Measurements from ENCODE around the gene PARK7. TPM values are rescaled to one million over a fixed set of nuclear protein-coding genes. Genes with fewer than 3 reads are reported as not detected.

The PARK7 gene
- total RNA-seq, 2 experiments from 2014 or later, result 294 to 390 TPM

DNA sequence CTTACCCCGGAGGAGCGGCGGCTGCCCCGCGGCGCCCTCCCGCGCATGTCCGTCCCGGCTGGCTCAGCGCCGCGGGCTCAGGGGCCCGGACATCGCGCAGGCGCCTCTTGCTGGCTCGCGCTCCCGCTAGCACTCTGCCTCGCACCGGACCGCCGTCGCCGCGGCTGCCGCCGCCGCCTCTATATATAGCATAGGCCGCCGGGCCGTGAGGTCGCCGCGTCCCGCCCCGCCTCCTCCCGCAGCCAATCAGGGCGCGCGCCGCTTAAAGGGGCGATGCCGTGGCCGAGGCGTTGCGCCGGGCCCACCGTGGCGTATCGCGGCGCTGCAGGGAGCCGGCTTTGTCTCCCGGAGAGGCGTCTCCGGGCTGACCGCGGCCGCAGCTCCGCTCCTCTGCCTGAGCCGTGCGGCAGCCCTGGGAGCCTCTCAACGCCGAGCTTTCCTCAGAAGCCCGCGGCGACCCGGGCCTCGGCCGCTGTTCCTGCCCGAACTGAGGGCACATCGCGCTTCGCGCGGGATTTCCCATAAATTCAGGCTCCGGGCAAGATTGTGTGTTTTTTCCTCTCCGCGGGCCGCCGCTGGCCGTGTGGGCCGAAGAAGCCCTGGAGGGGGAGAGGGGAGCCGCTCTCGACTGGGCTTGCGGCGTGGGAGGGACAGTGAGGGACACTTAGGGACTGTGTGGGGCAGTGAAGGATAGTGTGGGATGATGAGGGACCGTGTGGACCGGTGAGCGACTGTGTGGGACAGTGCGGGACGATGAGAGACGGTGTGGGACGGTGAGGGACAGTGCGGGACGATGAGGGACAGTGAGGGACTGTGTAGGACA lies 64.9 kb downstream of the PARK7 start, which contains the start of gene ERRFI1:
Gene ERRFI1 (minus strand): TSS at position 157 of the 823 bp plus-strand sequence. CDS start 10,690 bp downstream, outside the sequence.
- Mint-ChIP-seq H3K36me3 (ENCODE audit: low read depth) (no peaks in the 10 kb centered on the region), H3K27me3 (peaks cover 23% of the 10 kb centered on the region), H3K9me3 (ENCODE audit: low read depth) (no peaks in the 10 kb centered on the region), H3K4me1 (peaks cover 13% of the 10 kb centered on the region), H3K27ac (peak within 1 kb of the TSS; percentile 67), H3K4me3 (peak within 1 kb of the TSS; percentile 78)
- CTCF ChIA-PET, result interaction anchor here (0.7 kb wide), 1 partner anchor 128 kb away, joined by 4 read pairs; no protein-coding TSS in a partner anchor
- intact Hi-C loops (cut with DNase I, micrococcal nuclease), result loop anchor here (1.0 to 5.0 kb wide), 5 partner anchors 20 to 292 kb away; partner anchors contain the start of gene SLC45A1 (in 2 of the 2)
- peak; percentile 92 for DNase-seq
- peak; percentile 98 for ATAC-seq
- POLR2A ChIA-PET, result interaction anchor here (0.6 kb wide), 1 partner anchor 127 kb away, joined by 3 read pairs; no protein-coding TSS in a partner anchor

GRCh38 chr1:8026976-8027747 lies 65.7 kb downstream of the PARK7 start:
- intact Hi-C loops (cut with DNase I, micrococcal nuclease), result loop anchor here (1.0 to 5.0 kb wide), 5 partner anchors 19 to 291 kb away; partner anchors contain the start of gene SLC45A1 (in 2 of the 2)
- DNase-seq (no peak), ATAC-seq (no peak)
- no peak overlapping the region for H3K27ac Mint-ChIP-seq
- no peaks in the 10 kb centered on the region for H3K9me3 Mint-ChIP-seq (ENCODE audit: low read depth)
- POLR2A ChIA-PET, result interaction anchor here (0.6 kb wide), 1 partner anchor 126 kb away, joined by 3 read pairs; no protein-coding TSS in a partner anchor
- H3K27me3 Mint-ChIP-seq, result peaks cover 23% of the 10 kb centered on the region
- peak overlapping the region; percentile 43 for H3K4me3 Mint-ChIP-seq
- H3K4me1 Mint-ChIP-seq, result peaks cover 13% of the 10 kb centered on the region
- H3K36me3 Mint-ChIP-seq (ENCODE audit: low read depth), result no peaks in the 10 kb centered on the region
- CTCF ChIA-PET, result interaction anchor here (0.7 kb wide), 2 partner anchors 14 to 1575 kb away, joined by 3 read pairs; no protein-coding TSS in a partner anchor

- ATAC-seq, result no peak
- no peak for DNase-seq
- H3K27me3 Mint-ChIP-seq, result peaks cover 23% of the 10 kb centered on the region
- H3K4me3 Mint-ChIP-seq, result no peak overlapping the region
- no peak overlapping the region for H3K27ac Mint-ChIP-seq
- CTCF ChIA-PET, result interaction anchor here (0.6 to 1.8 kb wide), 7 partner anchors 9 to 1576 kb away, joined by 3 to 6 read pairs (median 3); no protein-coding TSS in a partner anchor
- peaks cover 13% of the 10 kb centered on the region for H3K4me1 Mint-ChIP-seq
- no peaks in the 10 kb centered on the region for H3K36me3 Mint-ChIP-seq (ENCODE audit: low read depth)
- no peaks in the 10 kb centered on the region for H3K9me3 Mint-ChIP-seq (ENCODE audit: low read depth)
- intact Hi-C loops (cut with DNase I, micrococcal nuclease), result loop anchor here (5.0 kb wide), 2 partner anchors 124 to 139 kb away; no protein-coding TSS in a partner anchor
- POLR2A ChIA-PET, result no interaction called here
Measured at GRCh38 chr1:8027748-8028570, 66.4 kb downstream of the PARK7 start.

GRCh38 chr1:8028571-8028910 lies 67.0 kb downstream of the PARK7 start:
- intact Hi-C loops (cut with DNase I, micrococcal nuclease), result loop anchor here (5.0 kb wide), 2 partner anchors 124 to 139 kb away; no protein-coding TSS in a partner anchor
- ATAC-seq (no peak), DNase-seq (no peak)
- no peak overlapping the region for H3K27ac Mint-ChIP-seq
- no peaks in the 10 kb centered on the region for H3K36me3 Mint-ChIP-seq (ENCODE audit: low read depth)
- no peak overlapping the region for H3K4me3 Mint-ChIP-seq
- ChIA-PET POLR2A (no interaction called here), CTCF (interaction anchor here (0.6 to 1.8 kb wide), 6 partner anchors 9 to 285 kb away, joined by 3 to 6 read pairs (median 4); no protein-coding TSS in a partner anchor)
- no peaks in the 10 kb centered on the region for H3K9me3 Mint-ChIP-seq (ENCODE audit: low read depth)
- peaks cover 20% of the 10 kb centered on the region for H3K27me3 Mint-ChIP-seq
- peaks cover 13% of the 10 kb centered on the region for H3K4me1 Mint-ChIP-seq

GRCh38 chr1:8031176-8031785 lies 69.8 kb downstream of the PARK7 start:
- DNase-seq, result peak; percentile 29
- POLR2A ChIA-PET, result no interaction called here
- CTCF ChIA-PET, result interaction anchor here (0.7 to 3.1 kb wide), 11 partner anchors 9 to 818 kb away, joined by 3 to 16 read pairs (median 4); no protein-coding TSS in a partner anchor
- H3K27me3 Mint-ChIP-seq, result peaks cover 8% of the 10 kb centered on the region
- no peaks in the 10 kb centered on the region for H3K36me3 Mint-ChIP-seq (ENCODE audit: low read depth)
- H3K4me1 Mint-ChIP-seq, result peaks cover 7% of the 10 kb centered on the region
- no peak overlapping the region for H3K27ac Mint-ChIP-seq
- no peak for ATAC-seq
- H3K9me3 Mint-ChIP-seq (ENCODE audit: low read depth), result no peaks in the 10 kb centered on the region
- H3K4me3 Mint-ChIP-seq, result no peak overlapping the region
- intact Hi-C loops (cut with DNase I, micrococcal nuclease), result loop anchor here (1.0 kb wide), 2 partner anchors 283 to 318 kb away; no protein-coding TSS in a partner anchor

- H3K4me1 Mint-ChIP-seq, result no peaks in the 10 kb centered on the region
- no peaks in the 10 kb centered on the region for H3K36me3 Mint-ChIP-seq (ENCODE audit: low read depth)
- H3K27me3 Mint-ChIP-seq, result peaks cover 4% of the 10 kb centered on the region
- no peaks in the 10 kb centered on the region for H3K9me3 Mint-ChIP-seq (ENCODE audit: low read depth)
- ATAC-seq (no peak), DNase-seq (no peak)
- CTCF ChIA-PET, result interaction anchor here (0.6 to 3.1 kb wide), 8 partner anchors 8 to 283 kb away, joined by 3 to 16 read pairs (median 4); no protein-coding TSS in a partner anchor
- POLR2A ChIA-PET, result no interaction called here
- H3K27ac Mint-ChIP-seq, result no peak overlapping the region
- H3K4me3 Mint-ChIP-seq, result no peak overlapping the region
- intact Hi-C loops (cut with DNase I, micrococcal nuclease), result no loop called here
Measured at GRCh38 chr1:8032366-8032910, 70.9 kb downstream of the PARK7 start.

DNA sequence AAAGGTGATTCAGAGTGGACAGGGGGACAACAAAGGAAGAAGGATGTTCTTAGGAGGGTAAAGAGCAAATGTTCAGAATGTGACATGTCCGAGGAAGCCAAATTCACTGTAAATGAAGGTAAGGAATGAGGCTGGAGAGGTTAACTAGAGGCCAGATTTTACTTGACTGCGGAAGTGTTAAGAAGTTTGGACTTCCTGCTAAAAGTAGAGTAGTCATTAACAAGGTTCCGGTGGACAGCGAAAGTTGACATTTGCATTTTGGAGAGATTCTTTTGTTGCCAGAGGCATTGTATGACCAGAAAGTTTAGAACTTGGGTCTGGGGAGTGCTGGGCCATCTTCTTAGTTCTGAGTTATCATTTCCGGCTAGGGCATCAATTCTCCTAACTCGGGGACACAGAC lies 71.8 kb downstream of the PARK7 start:
- Mint-ChIP-seq H3K4me3 (no peak overlapping the region), H3K27ac (no peak overlapping the region), H3K9me3 (ENCODE audit: low read depth) (no peaks in the 10 kb centered on the region), H3K27me3 (peaks cover 4% of the 10 kb centered on the region), H3K4me1 (no peaks in the 10 kb centered on the region), H3K36me3 (ENCODE audit: low read depth) (no peaks in the 10 kb centered on the region)
- POLR2A ChIA-PET, result no interaction called here
- ATAC-seq, result no peak
- DNase-seq, result no peak
- intact Hi-C loops (cut with DNase I, micrococcal nuclease), result no loop called here
- CTCF ChIA-PET, result interaction anchor here (0.6 to 1.1 kb wide), 5 partner anchors 20 to 283 kb away, joined by 3 to 4 read pairs (median 4); no protein-coding TSS in a partner anchor

Other genes starting within 250 kb of the PARK7 start
- gene VAMP3, start 190.4 kb upstream of the PARK7 start, total RNA-seq, result 10 to 100 TPM; 16.8 to 17.4 TPM
- gene PER3, start 177.4 kb upstream of the PARK7 start, total RNA-seq, result 1 to 10 TPM; 2.3 to 2.5 TPM
- gene UTS2, start 108.6 kb upstream of the PARK7 start, total RNA-seq, result not detected
- gene TNFRSF9, start 20.9 kb upstream of the PARK7 start, total RNA-seq, result 10 to 100 TPM; 26.8 to 28.2 TPM
- 1 to 10 TPM; 1.3 to 1.5 TPM for gene ERRFI1, start 64.6 kb downstream of the PARK7 start, total RNA-seq

Data from activated CD4-positive, alpha-beta T cell treated with anti-CD3 and anti-CD28 coated beads for 36 hours (primary cell).